A673 (cell line): ENCODE results near the gene C1QTNF5.

Experiments
- CTCF ChIP-seq: fragments of 300-800, 200-600 bp; sonication (generic); conservative IDR thresholded peaks from 2 replicates; pipeline ENCODE4 v1.5.1; 2017; ENCODE audit warnings: low read depth, mild to moderate bottlenecking, antibody characterized with exemption, low read length, moderate library complexity, mixed read lengths
- EZH2 ChIP-seq: fragments of 200-600 bp; sonication (generic); IDR thresholded peaks from 2 replicates; pipeline ENCODE4 v1.6.1; 2017; ENCODE audit warnings: borderline replicate concordance, low read depth, mild to moderate bottlenecking, mixed read lengths, antibody characterized with exemption, low read length; ENCODE audit not compliant: poor library complexity, severe bottlenecking

GRCh38 chr11:119315131-119316015 is 25.3 kb downstream of the C1QTNF5 start:
- no peak for TF ChIP-seq CTCF
- no peak for TF ChIP-seq EZH2
